A549 (cell line): ENCODE data around the gene MTOR. TPM values are rescaled to one million over a fixed set of nuclear protein-coding genes. Genes with fewer than 3 reads are reported as not detected.

Experiments used
- ATAC-seq, 2 experiments: fragments of 200-7000 bp in 1 of 2; fragments of >200 bp in 1 of 2; cut with Nextera tagmentation in 1 of 2; cut with Tn5 transposase in 1 of 2; 3 replicates each; pipeline versions ENCODE4 v1.8.0 to v1.9.1; 2018 to 2020; ENCODE audit warnings: mild to moderate bottlenecking in 1 of 2, moderate library complexity in 1 of 2
- CTCF ChIA-PET: fragments of 300-600 bp; sonication (Branson Sonifier 250); formaldehyde crosslinking; extraction: SDS; loops from one replicate; lab custom pipeline; 2021; ENCODE audit warnings: antibody characterized with exemption, inconsistent platforms; lab: Yijun Ruan, JAX
- POLR2A ChIA-PET: fragments of 350-600 bp; formaldehyde crosslinking; extraction: SDS; loops from one replicate; lab custom pipeline; 2021; ENCODE audit warnings: antibody characterized with exemption, inconsistent platforms; lab: Yijun Ruan, JAX
- DNase-seq, 2 experiments: peaks; one replicate each; pipeline versions ENCODE4 v3.0.0 to v3.0.0-alpha.2; 2011 to 2016; ENCODE audit warnings: low read depth in 1 of 2, low spot score in 1 of 2
- FAIRE-seq: peaks from 2 replicates; lab custom pipeline; 2011; peaks lifted over from hg19 to GRCh38; lab: Jason Lieb, UNC
- H3K27ac ChIP-seq, 2 experiments: fragments of >200 bp; sonication (Bioruptor Twin); formaldehyde crosslinking; 3 replicates each; pipeline ENCODE4 v1.5.1; 2016 to 2017
- H3K4me1 ChIP-seq: fragments of >200 bp; sonication (Bioruptor Twin); formaldehyde crosslinking; 3 replicates; pipeline ENCODE4 v1.6.1; 2016
- H3K4me2 ChIP-seq: fragments of >200 bp; sonication (Bioruptor Twin); formaldehyde crosslinking; 3 replicates; pipeline ENCODE4 v1.6.1; 2016
- H3K4me3 ChIP-seq: fragments of >200 bp; sonication (Bioruptor Twin); formaldehyde crosslinking; 3 replicates; pipeline ENCODE4 v1.5.1; 2016
- H3K9me3 ChIP-seq: fragments of >200 bp; sonication (Bioruptor Twin); formaldehyde crosslinking; 3 replicates; pipeline ENCODE4 v1.6.1; 2016
- CBX2 ChIP-seq: fragments of 200-600 bp; sonication (generic); IDR thresholded peaks from 2 replicates; pipeline ENCODE4 v1.6.1; 2016; ENCODE audit warnings: low read depth, mild to moderate bottlenecking, borderline replicate concordance
- CBX8 ChIP-seq: fragments of 200-600 bp; sonication (generic); IDR thresholded peaks from 2 replicates; pipeline ENCODE4 v1.6.1; 2016
- CHD4 ChIP-seq: fragments of 200-600 bp; sonication (generic); IDR thresholded peaks from 2 replicates; pipeline ENCODE4 v1.6.1; 2016; ENCODE audit warnings: antibody characterized with exemption, mild to moderate bottlenecking, borderline replicate concordance
- EHF ChIP-seq: fragments of 250-450 bp; sonication (Bioruptor Pico); IDR thresholded peaks from 2 replicates; pipeline ENCODE4 v1.5.0; 2020; ENCODE audit warnings: mild to moderate bottlenecking
- EP300 ChIP-seq, 2 experiments: fragments of >200 bp; sonication (Bioruptor Twin); formaldehyde crosslinking; IDR thresholded peaks; 2 replicates in 1 of 2; 3 replicates in 1 of 2; pipeline ENCODE4 v1.6.1; 2016 to 2017
- GATA3 ChIP-seq: IDR thresholded peaks from 2 replicates; pipeline ENCODE4 v1.6.1; 2012; ENCODE audit warnings: borderline replicate concordance
- KDM5A ChIP-seq: fragments of 200-600 bp; sonication (generic); IDR thresholded peaks from 2 replicates; pipeline ENCODE4 v1.6.1; 2016; ENCODE audit warnings: antibody characterized with exemption, mild to moderate bottlenecking
- MAFK ChIP-seq: fragments of 450-650 bp; IDR thresholded peaks from 2 replicates; pipeline ENCODE4 v1.6.1; 2014; ENCODE audit not compliant: partially characterized antibody
- MAZ ChIP-seq: fragments of 150-350 bp; IDR thresholded peaks from 2 replicates; pipeline ENCODE4 v1.6.1; 2014; ENCODE audit warnings: antibody characterized with exemption, low read depth, low read length, borderline replicate concordance
- NR3C1 ChIP-seq: fragments of >200 bp; sonication (Bioruptor Twin); formaldehyde crosslinking; IDR thresholded peaks from 3 replicates; pipeline ENCODE4 v1.6.1; 2017
- PHF8 ChIP-seq: fragments of 200-600 bp; sonication (generic); IDR thresholded peaks from 2 replicates; pipeline ENCODE4 v1.6.1; 2016; ENCODE audit warnings: low read depth, mild to moderate bottlenecking, antibody characterized with exemption, moderate library complexity, borderline replicate concordance
- RARB ChIP-seq: fragments of 250-450 bp; sonication (Bioruptor Pico); IDR thresholded peaks from 2 replicates; pipeline ENCODE4 v1.8.0; 2021; ENCODE audit warnings: mild to moderate bottlenecking, moderate library complexity
- RFX5 ChIP-seq: fragments of 450-650 bp; IDR thresholded peaks from 2 replicates; pipeline ENCODE4 v1.7.1; 2014; ENCODE audit warnings: antibody characterized with exemption, mild to moderate bottlenecking, moderate library complexity
- SREBF2 ChIP-seq: fragments of 450-650 bp; IDR thresholded peaks from 2 replicates; pipeline ENCODE4 v1.6.1; 2014; ENCODE audit warnings: mild to moderate bottlenecking, moderate library complexity
- ZC3H11A ChIP-seq: fragments of 450-650 bp; IDR thresholded peaks from 2 replicates; pipeline ENCODE4 v1.6.1; 2014; ENCODE audit warnings: antibody characterized with exemption, mild to moderate bottlenecking
- ZFP36 ChIP-seq: fragments of 450-650 bp; IDR thresholded peaks from 2 replicates; pipeline ENCODE4 v1.6.1; 2014; ENCODE audit warnings: borderline replicate concordance; ENCODE audit not compliant: partially characterized antibody
- WGBS: methylation state at CpG from one replicate; pipeline ENCODE4 v1.1.6; 2017; ENCODE audit errors: missing lambda C conversion rate; 5-methylcytosine and 5-hydroxymethylcytosine counted together
- polyA plus RNA-seq, 4 experiments: library from polyadenylated mRNA; depleted of rRNA in 3 of 4; stranded (reverse); fragments of >200 nt; fragmentation: RNase III in 1 of 4; extraction: RNeasy Plus Mini Kit Qiagen cat#74134 plus additional on column Dnase treatment in 1 of 4; gene quantifications; 2 replicates in 3 of 4; 3 replicates in 1 of 4; pipeline ENCODE4 v1.2.3, GENCODE V29; 2011 to 2017
- TF ChIP-seq, protein P1 (sequence below): fragments of 200-600 bp; sonication (generic); IDR thresholded peaks from 2 replicates; pipeline ENCODE4 v1.6.1; 2016; ENCODE audit warnings: antibody characterized with exemption, mild to moderate bottlenecking, moderate library complexity
- TF ChIP-seq, protein P2 (sequence below): IDR thresholded peaks from 2 replicates; pipeline ENCODE4 v1.6.1; 2012; ENCODE audit warnings: low read depth, borderline replicate concordance

MTOR gene
- polyA plus RNA-seq, 2 of the 4 experiments (the other 2 are of a cell fraction) = 15.7 to 28.5 TPM

GRCh38 chr1:11134251-11134897 lies 128.0 kb downstream of the MTOR start:
- peaks cover 6% of the 10 kb centered on the region; the same call in 1 of the 3 replicates for H3K4me1 ChIP-seq
- ChIA-PET CTCF (interaction anchor here (1.0 kb wide), 1 partner anchor 9 kb away, joined by 3 read pairs; no protein-coding TSS in a partner anchor), POLR2A (no interaction called here)
- no peak for FAIRE-seq
- 55% methylated on average over 5 of the region's 5 CpGs for WGBS
- DNase-seq = no peak
- peak in 1 of 2 experiments; percentile 47; a peak in 1 of 6 replicates for ATAC-seq
- no peak overlapping the region for H3K4me3 ChIP-seq
- no peaks in the 10 kb centered on the region for H3K9me3 ChIP-seq
- no peak overlapping the region for H3K4me2 ChIP-seq
- no peak for TF ChIP-seq NR3C1
- TF ChIP-seq, all 56 proteins: peak for 0
- H3K27ac ChIP-seq = no peak overlapping the region

DNA sequence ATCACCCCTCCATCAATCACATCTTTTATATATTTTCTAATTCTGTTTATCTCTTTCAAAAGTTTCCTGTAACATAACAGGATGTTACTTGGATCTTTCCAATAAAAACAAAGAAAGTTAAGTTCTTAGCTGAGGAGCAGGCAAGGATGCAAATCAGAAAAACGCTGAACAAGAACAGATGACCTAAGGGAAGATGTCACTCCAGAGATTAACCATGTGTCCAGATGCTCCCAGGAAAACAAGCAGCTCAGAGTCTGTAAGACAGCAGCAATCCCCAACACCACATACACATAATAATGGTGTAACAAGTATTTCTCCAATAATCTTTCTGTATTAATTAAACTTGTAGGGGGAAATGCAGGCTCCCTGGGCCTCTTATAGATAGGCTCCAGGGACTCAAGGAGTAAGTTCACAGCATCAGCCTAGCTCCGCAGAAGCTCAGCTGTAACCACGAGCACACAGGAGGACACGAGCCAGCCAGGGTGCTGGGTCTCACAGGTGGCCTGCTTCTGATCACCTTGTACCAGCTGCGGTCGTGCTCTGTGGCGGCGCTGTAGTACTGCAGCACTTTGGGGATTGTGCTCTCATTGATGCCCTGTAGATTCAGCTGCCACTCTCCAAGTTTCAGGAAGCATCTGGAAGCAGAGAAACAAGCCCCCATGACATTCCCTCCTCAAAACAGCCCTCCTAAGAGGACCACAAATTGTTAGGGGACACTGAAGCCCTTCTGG lies 129.6 kb downstream of the MTOR start:
- DNase-seq = no peak
- no peak for FAIRE-seq
- Histone ChIP-seq H3K27ac (no peak overlapping the region), H3K9me3 (no peaks in the 10 kb centered on the region), H3K4me3 (no peak overlapping the region), H3K4me2 (no peak overlapping the region), H3K4me1 (peaks cover 6% of the 10 kb centered on the region; the same call in 1 of the 3 replicates)
- CTCF ChIA-PET = interaction anchor here (0.8 to 1.1 kb wide), 2 partner anchors 23 to 489 kb away, joined by 3 read pairs; no protein-coding TSS in a partner anchor
- POLR2A ChIA-PET = interaction anchor here (1.6 kb wide), 1 partner anchor 33 kb away, joined by 3 read pairs; the partner anchor contains the start of gene EXOSC10
- WGBS = 76% methylated on average over 5 of the region's 8 CpGs
- TF ChIP-seq CHD4 (no peak), EP300 (IDR thresholded peaks at IDR 0.05) (no peak), CBX8 (no peak), KDM5A (no peak), RARB (CRISPR knock-in tag) (no peak), GATA3 (no peak), CBX2 (no peak), ZFP36 (no peak), RFX5 (no peak), PHF8 (no peak)
- ATAC-seq = no peak

DNA sequence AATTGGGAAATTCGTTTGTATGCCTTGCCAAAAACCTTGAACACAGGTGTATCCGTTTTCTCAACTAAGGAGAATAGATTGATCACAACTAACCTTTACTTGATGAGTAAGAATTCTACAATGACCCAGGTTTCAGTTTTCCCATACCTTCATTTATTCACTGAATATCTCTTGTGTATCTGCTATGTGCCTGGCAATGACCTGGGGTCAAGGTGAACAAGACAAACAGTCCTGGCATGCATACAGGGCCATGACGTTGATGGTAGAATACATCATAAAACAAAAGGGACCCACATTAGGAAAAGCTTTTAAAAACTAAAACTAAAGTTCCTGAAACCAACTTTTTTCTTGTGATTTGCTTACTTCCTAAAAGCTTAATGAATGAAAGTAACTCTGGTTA lies 130.5 kb downstream of the MTOR start:
- TF ChIP-seq ZC3H11A (no peak), EHF (CRISPR knock-in tag) (no peak), CHD4 (no peak), MAZ (no peak), SREBF2 (no peak), MAFK (no peak)
- TF ChIP-seq, protein P1, sequence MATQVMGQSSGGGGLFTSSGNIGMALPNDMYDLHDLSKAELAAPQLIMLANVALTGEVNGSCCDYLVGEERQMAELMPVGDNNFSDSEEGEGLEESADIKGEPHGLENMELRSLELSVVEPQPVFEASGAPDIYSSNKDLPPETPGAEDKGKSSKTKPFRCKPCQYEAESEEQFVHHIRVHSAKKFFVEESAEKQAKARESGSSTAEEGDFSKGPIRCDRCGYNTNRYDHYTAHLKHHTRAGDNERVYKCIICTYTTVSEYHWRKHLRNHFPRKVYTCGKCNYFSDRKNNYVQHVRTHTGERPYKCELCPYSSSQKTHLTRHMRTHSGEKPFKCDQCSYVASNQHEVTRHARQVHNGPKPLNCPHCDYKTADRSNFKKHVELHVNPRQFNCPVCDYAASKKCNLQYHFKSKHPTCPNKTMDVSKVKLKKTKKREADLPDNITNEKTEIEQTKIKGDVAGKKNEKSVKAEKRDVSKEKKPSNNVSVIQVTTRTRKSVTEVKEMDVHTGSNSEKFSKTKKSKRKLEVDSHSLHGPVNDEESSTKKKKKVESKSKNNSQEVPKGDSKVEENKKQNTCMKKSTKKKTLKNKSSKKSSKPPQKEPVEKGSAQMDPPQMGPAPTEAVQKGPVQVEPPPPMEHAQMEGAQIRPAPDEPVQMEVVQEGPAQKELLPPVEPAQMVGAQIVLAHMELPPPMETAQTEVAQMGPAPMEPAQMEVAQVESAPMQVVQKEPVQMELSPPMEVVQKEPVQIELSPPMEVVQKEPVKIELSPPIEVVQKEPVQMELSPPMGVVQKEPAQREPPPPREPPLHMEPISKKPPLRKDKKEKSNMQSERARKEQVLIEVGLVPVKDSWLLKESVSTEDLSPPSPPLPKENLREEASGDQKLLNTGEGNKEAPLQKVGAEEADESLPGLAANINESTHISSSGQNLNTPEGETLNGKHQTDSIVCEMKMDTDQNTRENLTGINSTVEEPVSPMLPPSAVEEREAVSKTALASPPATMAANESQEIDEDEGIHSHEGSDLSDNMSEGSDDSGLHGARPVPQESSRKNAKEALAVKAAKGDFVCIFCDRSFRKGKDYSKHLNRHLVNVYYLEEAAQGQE = no peak
- TF ChIP-seq, protein P2, sequence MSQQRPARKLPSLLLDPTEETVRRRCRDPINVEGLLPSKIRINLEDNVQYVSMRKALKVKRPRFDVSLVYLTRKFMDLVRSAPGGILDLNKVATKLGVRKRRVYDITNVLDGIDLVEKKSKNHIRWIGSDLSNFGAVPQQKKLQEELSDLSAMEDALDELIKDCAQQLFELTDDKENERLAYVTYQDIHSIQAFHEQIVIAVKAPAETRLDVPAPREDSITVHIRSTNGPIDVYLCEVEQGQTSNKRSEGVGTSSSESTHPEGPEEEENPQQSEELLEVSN = no peak
- Histone ChIP-seq H3K4me1 (peaks cover 6% of the 10 kb centered on the region; the same call in 1 of the 3 replicates), H3K4me2 (no peak overlapping the region), H3K4me3 (no peak overlapping the region), H3K9me3 (no peaks in the 10 kb centered on the region), H3K27ac (no peak overlapping the region)
- no peak for DNase-seq
- ChIA-PET CTCF (interaction anchor here (1.2 to 1.9 kb wide), 2 partner anchors 10 to 94 kb away, joined by 3 to 5 read pairs; no protein-coding TSS in a partner anchor), POLR2A (interaction anchor here (1.6 kb wide), 1 partner anchor 32 kb away, joined by 3 read pairs; the partner anchor contains the start of gene EXOSC10)
- WGBS = 49% methylated on average over 3 of the region's 3 CpGs
- FAIRE-seq = no peak
- ATAC-seq = no peak
